Esophagus muscularis mucosa (tissue), 4 donors: Measurements from ENCODE around the gene PCCB.
"Not testable (repeated sequence)": the region's sequence is repeated elsewhere in the genome, so short reads cannot be mapped to it uniquely, and the experiment has no call there.

ENCODE experiments used
- CTCF ChIP-seq, 3 experiments: fragments of 200-600 bp in 2 of 3; fragments of 450-650 bp in 1 of 3; sonication (generic) in 2 of 3; IDR thresholded peaks; one replicate each; pipeline ENCODE4 v1.5.1; 2017 to 2019; ENCODE audit warnings: antibody characterized with exemption in 3 of 3, mild to moderate bottlenecking in 2 of 3, moderate library complexity in 1 of 3
- EP300 ChIP-seq: sonication (generic); formaldehyde crosslinking; IDR thresholded peaks from one replicate; pipeline ENCODE4 v1.6.1; 2017; ENCODE audit warnings: antibody characterized with exemption
- POLR2A ChIP-seq: fragments of 450-650 bp; IDR thresholded peaks from one replicate; pipeline ENCODE4 v1.6.1; 2017; ENCODE audit warnings: antibody characterized with exemption, moderate library complexity, mild to moderate bottlenecking, low read depth
- POLR2AphosphoS5 ChIP-seq, 2 donors: sonication (generic); formaldehyde crosslinking; IDR thresholded peaks; one replicate each; pipeline ENCODE4 v1.6.1; 2017; ENCODE audit warnings: antibody characterized with exemption in 2 of 2

DNA sequence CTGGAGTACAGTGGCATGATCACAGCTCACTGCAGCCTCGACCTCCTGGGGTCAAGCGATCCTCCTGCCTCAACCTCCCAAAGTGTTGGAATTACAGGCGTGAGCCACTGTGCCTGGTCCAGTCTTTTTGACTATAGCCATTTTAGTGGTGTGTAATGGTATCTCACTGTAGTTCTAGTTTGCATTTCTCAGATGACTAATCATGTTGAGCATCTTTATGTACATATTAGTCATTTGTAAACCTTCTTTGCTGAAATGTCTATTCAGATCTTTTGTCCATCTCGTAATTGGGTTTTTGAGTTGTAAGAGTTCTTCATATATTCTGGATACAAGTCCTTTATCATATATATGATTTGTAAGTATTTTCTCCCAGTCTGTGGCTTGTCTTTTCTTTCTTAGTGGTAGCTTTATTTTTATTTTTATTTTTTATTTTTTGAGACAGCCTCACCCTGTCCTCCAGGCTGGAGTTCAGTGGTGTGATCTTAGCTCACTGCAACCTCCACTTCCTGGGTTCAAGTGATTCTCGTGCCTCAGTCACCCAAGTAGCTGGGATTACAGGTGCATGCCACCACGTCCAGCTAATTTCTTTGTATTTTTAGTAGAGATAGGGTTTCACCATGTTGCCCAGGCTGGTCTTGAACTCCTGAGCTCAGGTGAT lies 16.5 kb downstream of the PCCB start:
- not testable (repeated sequence) for TF ChIP-seq CTCF (IDR thresholded peaks at IDR 0.05); EP300; POLR2A; POLR2AphosphoS5 (IDR thresholded peaks at IDR 0.05)
